GM20431 (cell line): ENCODE results near the gene SLC7A8.

Source experiments
- in situ Hi-C: fragments of 300-500 bp; cut with MseI, MboI; formaldehyde crosslinking; loops from one replicate; pipeline ENCODE4 v1.15.0; 2020; ENCODE audit warnings: low sequenced_read_pairs; ENCODE audit not compliant: unreplicated experiment

Gene SLC7A8

GRCh38 chr14:23185063-23185462 is 1.6 kb upstream of the SLC7A8 start:
- in situ Hi-C loops = no loop called here

- in situ Hi-C loops = no loop called here
Measured at GRCh38 chr14:23183158-23183470, 346 bp downstream of the SLC7A8 start.

GRCh38 chr14:23182372-23183157 is 895 bp downstream of the SLC7A8 start:
- in situ Hi-C loops = no loop called here

- in situ Hi-C loops = no loop called here
Measured at GRCh38 chr14:23181946-23182345, 1.5 kb downstream of the SLC7A8 start.

GRCh38 chr14:23181453-23181852 is 2.0 kb downstream of the SLC7A8 start:
- in situ Hi-C loops = no loop called here

GRCh38 chr14:23177181-23177580 is 6.3 kb downstream of the SLC7A8 start:
- in situ Hi-C loops = no loop called here

- in situ Hi-C loops = no loop called here
Measured at GRCh38 chr14:23175823-23176222, 7.6 kb downstream of the SLC7A8 start.

GRCh38 chr14:23174296-23175184 is 8.9 kb downstream of the SLC7A8 start:
- in situ Hi-C loops = no loop called here

- in situ Hi-C loops = no loop called here
Measured at GRCh38 chr14:23173796-23174195, 9.7 kb downstream of the SLC7A8 start.

GRCh38 chr14:23173031-23173430 is 10.4 kb downstream of the SLC7A8 start:
- in situ Hi-C loops = no loop called here

GRCh38 chr14:23172574-23172973 is 10.9 kb downstream of the SLC7A8 start:
- in situ Hi-C loops = no loop called here

GRCh38 chr14:23172096-23172495 is 11.4 kb downstream of the SLC7A8 start:
- in situ Hi-C loops = no loop called here

GRCh38 chr14:23171222-23171975 is 12.1 kb downstream of the SLC7A8 start:
- in situ Hi-C loops = no loop called here

- in situ Hi-C loops = no loop called here
Measured at GRCh38 chr14:23169622-23170021, 13.8 kb downstream of the SLC7A8 start.

GRCh38 chr14:23168246-23168645 is 15.2 kb downstream of the SLC7A8 start:
- in situ Hi-C loops = no loop called here

GRCh38 chr14:23167116-23167847 is 16.2 kb downstream of the SLC7A8 start:
- in situ Hi-C loops = no loop called here

GRCh38 chr14:23164949-23165348 is 18.5 kb downstream of the SLC7A8 start:
- in situ Hi-C loops = no loop called here

GRCh38 chr14:23164250-23164649 is 19.2 kb downstream of the SLC7A8 start:
- in situ Hi-C loops = no loop called here

- in situ Hi-C loops = no loop called here
Measured at GRCh38 chr14:23163830-23164229, 19.6 kb downstream of the SLC7A8 start.

- in situ Hi-C loops = no loop called here
Measured at GRCh38 chr14:23162800-23163199, 20.7 kb downstream of the SLC7A8 start.
